ENCODE data around the gene AZIN2. TPM values are rescaled to one million over a fixed set of nuclear protein-coding genes. Genes with fewer than 3 reads are reported as not detected.

The AZIN2 gene
- total and polyA plus RNA-seq, 2 of the 13 experiments (the other 11 are each of a cell fraction or from before 2014, with no cell fraction given), result 1.7 to 3.5 TPM

- no peak for TF ChIP-seq KDM1A (CRISPR knock-in tag; IDR thresholded peaks at IDR 0.05)
- TF ChIP-seq PAXIP1 (CRISPR knock-in tag; conservative IDR thresholded peaks at IDR 0.05), result no peak
Measured at GRCh38 chr1:33162141-33162540, 81.2 kb downstream of the AZIN2 start (continued).

GRCh38 chr1:33163621-33164519, 82.9 kb downstream of the AZIN2 start:
- no peak overlapping the region for H3K4me3 ChIP-seq (replicated peaks in 1 of 3; ENCODE audit: insufficient read depth in 1 of 3, low read depth in 2 of 3, low read length in 3 of 3)
- intact Hi-C loops (cut with micrococcal nuclease; ENCODE audit: unreplicated experiment) (no loop called here), in situ Hi-C loops (cut with HindIII; ENCODE audit: extremely low pct_ligation_motif_present, low pct_unique_long_range_greater_than_20kb) (no loop called here)
- H3K9ac ChIP-seq (ENCODE audit: insufficient read depth, low read depth, low read length), result no peak overlapping the region
- TF ChIP-seq PREB (CRISPR knock-in tag; IDR thresholded peaks at IDR 0.05) (no peak), ELK4 (CRISPR knock-in tag; IDR thresholded peaks at IDR 0.05; ENCODE audit: borderline replicate concordance) (no peak), NKX3-1 (CRISPR knock-in tag; IDR thresholded peaks at IDR 0.05) (no peak), RFXAP (CRISPR knock-in tag; IDR thresholded peaks at IDR 0.05; ENCODE audit: borderline replicate concordance) (no peak), ZNF34 (CRISPR knock-in tag; IDR thresholded peaks at IDR 0.05; ENCODE audit: borderline replicate concordance) (no peak), MLX (CRISPR knock-in tag; IDR thresholded peaks at IDR 0.05) (no peak), ZNF235 (CRISPR knock-in tag; IDR thresholded peaks at IDR 0.05; ENCODE audit: borderline replicate concordance) (no peak), ZNF713 (CRISPR knock-in tag; IDR thresholded peaks at IDR 0.05) (no peak), ZNF597 (CRISPR knock-in tag; IDR thresholded peaks at IDR 0.05) (no peak), SKI (IDR thresholded peaks at IDR 0.05; ENCODE audit: partially characterized antibody) (no peak), STAG1 (CRISPR knock-in tag; IDR thresholded peaks at IDR 0.05) (no peak)
- DNase-seq (ENCODE audit: low spot score) (no peak), FAIRE-seq (no peak), ATAC-seq (no peak)
- no peaks in the 10 kb centered on the region for H4K20me1 ChIP-seq (ENCODE audit: insufficient read depth, low read length)
- H3K36me3 ChIP-seq (replicated peaks in 1 of 2; ENCODE audit: control insufficient read depth in 1 of 2, insufficient read depth in 2 of 2, low read length in 2 of 2), result no peaks in the 10 kb centered on the region
- ChIA-PET POLR2A (no interaction called here), CTCF (ENCODE audit: low intra/inter-chr PET ratio, low total read pairs) (no interaction called here)
- no peaks in the 10 kb centered on the region for H3K4me1 ChIP-seq (ENCODE audit: insufficient read depth, low read length)
- no peak overlapping the region for H2AFZ ChIP-seq (ENCODE audit: low read length)
- no peaks in the 10 kb centered on the region for H3K27me3 ChIP-seq (ENCODE audit: control insufficient read depth in 1 of 2, insufficient read depth in 2 of 2, low read length in 2 of 2)
- no peak overlapping the region for H3K4me2 ChIP-seq (ENCODE audit: low read depth, low read length)
- no TSS peak for BruUV-seq (replicated peaks)
- H3K27ac ChIP-seq (ENCODE audit: extremely low read length, insufficient read depth, low read length), result no peak overlapping the region
- WGBS (ENCODE audit: low lambda C conversion rate), result 82% methylated on average over 13 of the region's 14 CpGs
- no peaks in the 10 kb centered on the region for H3K79me2 ChIP-seq (ENCODE audit: insufficient read depth, low read length)
- no peaks in the 10 kb centered on the region for H3K9me3 ChIP-seq (ENCODE audit: low read length)

Measured in HepG2 (cell line).